H1 (cell line): ENCODE data around the gene SNW1. TPM values are rescaled to one million over a fixed set of nuclear protein-coding genes. Genes with fewer than 3 reads are reported as not detected.

ENCODE experiments used
- CTCF ChIA-PET: fragments of 300-600 bp; sonication (Branson Sonifier 250); formaldehyde crosslinking; loops from one replicate; lab custom pipeline; 2021; ENCODE audit not compliant: partially characterized antibody; lab: Charles Lee
- POLR2A ChIA-PET: fragments of 300-600 bp; sonication (Branson Sonifier 250); formaldehyde crosslinking; loops from one replicate; lab custom pipeline; 2021; ENCODE audit warnings: inconsistent platforms; ENCODE audit not compliant: partially characterized antibody; lab: Charles Lee
- DNase-seq, 2 experiments: peaks; one replicate each; pipeline versions ENCODE4 v3.0.0 to v3.0.0-alpha.2; 2010 to 2022; ENCODE audit warnings: low spot score in 2 of 2, low read depth in 1 of 2, mixed read lengths in 1 of 2
- FAIRE-seq: peaks from 2 replicates; lab custom pipeline; 2011; peaks lifted over from hg19 to GRCh38; lab: Jason Lieb, UNC
- H2AFZ ChIP-seq: 2 replicates; pipeline ENCODE4 v1.8.1; 2012; ENCODE audit warnings: low read length, inconsistent platforms
- H2AK5ac ChIP-seq: 2 replicates; pipeline ENCODE4 v1.6.1; 2013; ENCODE audit warnings: low read depth, low read length
- H2BK120ac ChIP-seq: replicated peaks from 2 replicates; pipeline ENCODE3; 2013; ENCODE audit warnings: low read depth, low read length, inconsistent platforms
- H2BK12ac ChIP-seq: 2 replicates; pipeline ENCODE4 v1.6.1; 2013; ENCODE audit warnings: low read depth, low read length
- H2BK15ac ChIP-seq: 2 replicates; pipeline ENCODE4 v1.6.1; 2013; ENCODE audit warnings: low read length
- H2BK20ac ChIP-seq: 2 replicates; pipeline ENCODE4 v1.6.1; 2013; ENCODE audit warnings: low read length
- H2BK5ac ChIP-seq: 2 replicates; pipeline ENCODE4 v1.6.1; 2013; ENCODE audit warnings: low read depth, low read length
- H3K14ac ChIP-seq: 2 replicates; pipeline ENCODE4 v1.6.1; 2013; ENCODE audit warnings: inconsistent platforms; ENCODE audit not compliant: insufficient read length
- H3K18ac ChIP-seq: 2 replicates; pipeline ENCODE4 v1.6.1; 2013; ENCODE audit warnings: low read length; ENCODE audit errors: extremely low read depth
- H3K23ac ChIP-seq: 2 replicates; pipeline ENCODE4 v1.6.1; 2013; ENCODE audit warnings: inconsistent platforms; ENCODE audit not compliant: insufficient read length
- H3K23me2 ChIP-seq: 2 replicates; pipeline ENCODE4 v1.6.1; 2013; ENCODE audit warnings: low read depth, low read length
- H3K27ac ChIP-seq: 2 replicates; pipeline ENCODE4 v1.6.1; 2011; ENCODE audit warnings: low read depth, low read length, inconsistent platforms
- H3K27me3 ChIP-seq, 4 experiments: replicated peaks in 1 of 4; 1 replicate in 1 of 4; 2 replicates in 3 of 4; pipeline versions ENCODE4 v1.6.1 to v1.8.1; 2011 to 2013; ENCODE audit warnings: low read length in 3 of 4, mild to moderate bottlenecking in 3 of 4, inconsistent platforms in 2 of 4, mixed read lengths in 2 of 4, moderate library complexity in 1 of 4; ENCODE audit not compliant: control insufficient read depth in 3 of 4, insufficient read depth in 3 of 4; ENCODE audit errors: extremely low read depth in 1 of 4
- H3K36me3 ChIP-seq, 4 experiments: 2 replicates each; pipeline versions ENCODE4 v1.6.1 to v1.8.1; 2011 to 2013; ENCODE audit warnings: mild to moderate bottlenecking in 4 of 4, low read length in 3 of 4, moderate library complexity in 2 of 4, control low read depth in 1 of 4, inconsistent platforms in 1 of 4; ENCODE audit not compliant: insufficient read depth in 4 of 4, control insufficient read depth in 2 of 4
- H3K4ac ChIP-seq: replicated peaks from 2 replicates; pipeline ENCODE3; 2013; ENCODE audit warnings: low read length, low read depth, mixed read lengths, inconsistent platforms; ENCODE audit not compliant: insufficient read length
- H3K4me1 ChIP-seq, 4 experiments: replicated peaks in 1 of 4; 1 replicate in 1 of 4; 2 replicates in 3 of 4; pipeline versions ENCODE4 v1.6.1 to v1.8.1; 2011 to 2013; ENCODE audit warnings: low read length in 3 of 4, inconsistent platforms in 2 of 4, mixed read lengths in 1 of 4; ENCODE audit not compliant: insufficient read depth in 4 of 4, control insufficient read depth in 3 of 4
- H3K4me2 ChIP-seq, 2 experiments: 2 replicates each; pipeline versions ENCODE4 v1.6.1 to v1.8.1; 2011 to 2013; ENCODE audit warnings: low read depth in 2 of 2, low read length in 2 of 2, control low read depth in 1 of 2, inconsistent platforms in 1 of 2, mild to moderate bottlenecking in 1 of 2; ENCODE audit not compliant: insufficient read depth in 1 of 2
- H3K4me3 ChIP-seq, 4 experiments: fragments of 200-600, 300-600 bp in 1 of 4; sonication (generic), shearing (Covaris generic), sonication (Bioruptor Twin) in 1 of 4; 2 replicates each; pipeline versions ENCODE4 v1.5.1 to v1.8.1; 2011 to 2016; ENCODE audit warnings: low read length in 4 of 4, low read depth in 3 of 4, control low read depth in 2 of 4, inconsistent platforms in 2 of 4, mild to moderate bottlenecking in 2 of 4, mixed read lengths in 1 of 4, moderate library complexity in 1 of 4; ENCODE audit not compliant: insufficient read depth in 2 of 4; ENCODE audit errors: extremely low read depth in 1 of 4
- H3K56ac ChIP-seq: replicated peaks from 2 replicates; pipeline ENCODE3; 2013; ENCODE audit warnings: low read depth, mild to moderate bottlenecking, mixed read lengths, low read length, inconsistent platforms; ENCODE audit not compliant: insufficient read length
- H3K79me1 ChIP-seq: 2 replicates; pipeline ENCODE4 v1.6.1; 2013; ENCODE audit warnings: low read depth, low read length, control low read depth
- H3K79me2 ChIP-seq, 2 experiments: 2 replicates each; pipeline versions ENCODE4 v1.6.1 to v1.8.1; 2012 to 2013; ENCODE audit warnings: low read length in 2 of 2, mild to moderate bottlenecking in 2 of 2, inconsistent platforms in 1 of 2; ENCODE audit not compliant: insufficient read depth in 2 of 2, control insufficient read depth in 1 of 2
- H3K9ac ChIP-seq, 4 experiments: replicated peaks in 1 of 4; 1 replicate in 1 of 4; 2 replicates in 3 of 4; pipeline versions ENCODE4 v1.6.1 to v1.8.1; 2011 to 2013; ENCODE audit warnings: low read depth in 3 of 4, low read length in 3 of 4, control low read depth in 2 of 4, mild to moderate bottlenecking in 2 of 4, moderate library complexity in 2 of 4, inconsistent platforms in 1 of 4; ENCODE audit errors: extremely low read depth in 1 of 4
- H3K9me3 ChIP-seq, 2 experiments: 2 replicates each; pipeline versions ENCODE4 v1.6.1 to v1.8.1; 2012 to 2013; ENCODE audit warnings: mild to moderate bottlenecking in 2 of 2, moderate library complexity in 2 of 2, control low read depth in 1 of 2, inconsistent platforms in 1 of 2, low read depth in 1 of 2, low read length in 1 of 2, mixed read lengths in 1 of 2; ENCODE audit not compliant: insufficient read depth in 2 of 2
- H4K20me1 ChIP-seq, 2 experiments: replicated peaks in 1 of 2; 2 replicates each; pipeline versions ENCODE3 to v1.8.1; 2011 to 2013; ENCODE audit warnings: inconsistent platforms in 2 of 2, low read length in 2 of 2, mild to moderate bottlenecking in 1 of 2; ENCODE audit not compliant: insufficient read depth in 2 of 2, control insufficient read depth in 1 of 2
- H4K5ac ChIP-seq: 2 replicates; pipeline ENCODE4 v1.6.1; 2013; ENCODE audit warnings: low read length, low read depth, mixed read lengths, inconsistent platforms; ENCODE audit not compliant: insufficient read length
- H4K8ac ChIP-seq: 2 replicates; pipeline ENCODE4 v1.8.0; 2013; ENCODE audit warnings: mild to moderate bottlenecking, moderate library complexity, low read length, inconsistent platforms; ENCODE audit not compliant: insufficient read depth; ENCODE audit errors: extremely low read depth
- H4K91ac ChIP-seq: replicated peaks from 2 replicates; pipeline ENCODE3; 2013; ENCODE audit warnings: low read length, mixed read lengths, inconsistent platforms; ENCODE audit not compliant: insufficient read length
- BCL11A ChIP-seq, 2 experiments: IDR thresholded peaks; one replicate each; pipeline ENCODE4 v1.6.1; 2011; ENCODE audit warnings: low read depth in 2 of 2, low read length in 2 of 2, mild to moderate bottlenecking in 2 of 2
- CREB1 ChIP-seq: IDR thresholded peaks from 2 replicates; pipeline ENCODE4 v1.6.1; 2012; ENCODE audit warnings: inconsistent platforms
- EP300 ChIP-seq, 2 experiments: IDR thresholded peaks; 1 replicate in 1 of 2; 2 replicates in 1 of 2; pipeline ENCODE4 v1.6.1; 2011 to 2012; ENCODE audit warnings: low read depth in 2 of 2, low read length in 2 of 2, mild to moderate bottlenecking in 2 of 2, borderline replicate concordance in 1 of 2, inconsistent platforms in 1 of 2, moderate library complexity in 1 of 2
- GABPA ChIP-seq: IDR thresholded peaks from 2 replicates; pipeline ENCODE4 v1.6.1; 2011; ENCODE audit warnings: mild to moderate bottlenecking, low read length, moderate library complexity, borderline replicate concordance; ENCODE audit not compliant: insufficient read depth
- KDM1A ChIP-seq: fragments of 200-600, 300-600 bp; sonication (generic); IDR thresholded peaks from 2 replicates; pipeline ENCODE4 v1.7.1; 2016; ENCODE audit warnings: mild to moderate bottlenecking, low read length, borderline replicate concordance
- PHF8 ChIP-seq: fragments of 200-600 bp; sonication (generic); conservative IDR thresholded peaks from 2 replicates; pipeline ENCODE4 v1.7.1; 2012; ENCODE audit warnings: low read depth, mild to moderate bottlenecking, inconsistent platforms, low read length, moderate library complexity
- POLR2A ChIP-seq, 2 experiments: IDR thresholded peaks; 1 replicate in 1 of 2; 2 replicates in 1 of 2; pipeline ENCODE4 v1.6.1; 2011; ENCODE audit warnings: low read depth in 2 of 2, low read length in 2 of 2, mild to moderate bottlenecking in 2 of 2; ENCODE audit errors: control extremely low read depth in 1 of 2
- POLR2AphosphoS5 ChIP-seq: IDR thresholded peaks from 2 replicates; pipeline ENCODE4 v1.6.1; 2011; ENCODE audit warnings: low read depth, low read length
- SIRT6 ChIP-seq: IDR thresholded peaks from one replicate; pipeline ENCODE4 v1.7.1; 2012; ENCODE audit warnings: low read length, inconsistent platforms
- TCF12 ChIP-seq: IDR thresholded peaks from 2 replicates; pipeline ENCODE4 v1.6.1; 2011; ENCODE audit warnings: low read depth, mild to moderate bottlenecking, low read length
- TEAD4 ChIP-seq: IDR thresholded peaks from 2 replicates; pipeline ENCODE4 v1.6.1; 2012; ENCODE audit warnings: low read depth, low read length, inconsistent platforms, mixed read lengths
- ZNF274 ChIP-seq: IDR thresholded peaks from 2 replicates; pipeline ENCODE4 v1.7.0; 2012; ENCODE audit warnings: low read length, borderline replicate concordance; ENCODE audit errors: extremely low read depth
- WGBS, 2 experiments: shearing (Covaris generic) in 1 of 2; methylation state at CpG; one replicate each; pipeline versions ENCODE4 v1.1.6 to v1.1.7; 2013 to 2015; ENCODE audit warnings: low lambda C conversion rate in 2 of 2, mixed read lengths in 2 of 2, inconsistent platforms in 1 of 2, low coverage in 1 of 2, missing lambda C conversion rate in 1 of 2; ENCODE audit not compliant: insufficient replicate concordance in 2 of 2, insufficient coverage in 1 of 2, insufficient read length in 1 of 2; ENCODE audit errors: extremely low coverage in 1 of 2, missing lambda C conversion rate in 1 of 2; 5-methylcytosine and 5-hydroxymethylcytosine counted together
- polyA plus RNA-seq, 7 experiments: library from polyadenylated mRNA; depleted of rRNA in 3 of 7; stranded (reverse) in 5 of 7; unstranded in 2 of 7; fragments of >200 nt in 5 of 7; fragments of 200-250 nt in 2 of 7; gene quantifications; 1 replicate in 5 of 7; 2 replicates in 1 of 7; 4 replicates in 1 of 7; pipeline versions ENCODE4 v1.2.1 to v1.2.3, GENCODE V29; 2011 to 2013; ENCODE audit warnings: missing spikeins in 2 of 7, mixed read lengths in 2 of 7
- total RNA-seq: library from RNA; stranded (reverse); fragmentation: NEBNext Ultra II Directional; extraction: Animal tissue kit (Norgen Biotek cat#: 25700); gene quantifications from 2 replicates; pipeline ENCODE4 v1.2.1, GENCODE V29; 2021
- TF ChIP-seq, protein P1 (sequence below): IDR thresholded peaks from 2 replicates; pipeline ENCODE4 v1.6.1; 2012; ENCODE audit warnings: low read length, inconsistent platforms

The SNW1 gene
- total and polyA plus RNA-seq, 2 of the 8 experiments (the other 6 are each of a cell fraction or from before 2014, with no cell fraction given): 13.2 to 79.2 TPM

DNA sequence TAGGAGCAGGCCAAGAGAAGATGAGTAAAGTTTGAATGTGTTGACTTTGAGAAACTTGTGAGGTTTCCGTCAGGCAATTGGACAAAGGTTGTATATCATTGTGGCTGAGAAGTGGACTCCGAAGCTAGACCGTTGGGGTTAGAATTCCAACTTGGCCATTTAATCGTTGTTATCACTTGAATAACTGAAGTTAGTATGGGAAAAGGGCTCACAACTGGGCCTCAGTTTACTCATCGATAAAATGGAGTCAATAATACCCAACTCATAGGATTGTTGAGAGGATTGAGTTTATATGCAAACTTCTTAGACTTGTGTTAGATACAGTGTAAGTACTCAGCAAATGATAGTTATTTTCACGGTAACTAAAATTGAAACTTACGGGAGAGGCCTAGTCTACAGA is 52.2 kb downstream of the SNW1 start:
- H3K23me2 ChIP-seq: peaks cover 8% of the 10 kb centered on the region
- 23% methylated on average over 7 of the region's 7 CpGs; no CpG with 5 or more reads in 1 of the 2 experiments for WGBS, 2 experiments
- ChIA-PET POLR2A (interaction anchor here (0.5 to 2.3 kb wide), 5 partner anchors 10 to 252 kb away, joined by 3 to 15 read pairs (median 7); partner anchors contain the start of genes SNW1 and VIPAS39), CTCF (interaction anchor here (0.9 to 1.4 kb wide), 4 partner anchors 53 to 249 kb away, joined by 3 to 6 read pairs (median 4); no protein-coding TSS in a partner anchor)
- no peak overlapping the region for H2BK15ac ChIP-seq
- H2BK20ac ChIP-seq: no peak overlapping the region
- no peak overlapping the region for H3K14ac ChIP-seq
- H3K4ac ChIP-seq: no peak overlapping the region
- peak overlapping the region; percentile 68 to 98 (median 94) for H3K4me3 ChIP-seq
- H4K20me1 ChIP-seq: peaks cover 6 to 14% of the 10 kb centered on the region in 2 experiments
- H3K27ac ChIP-seq: no peak overlapping the region
- H2AK5ac ChIP-seq: no peak overlapping the region
- H2BK5ac ChIP-seq: no peak overlapping the region
- no peak overlapping the region for H3K18ac ChIP-seq
- H3K56ac ChIP-seq: peak overlapping the region; percentile 2
- FAIRE-seq: no peak
- H2BK12ac ChIP-seq: no peak overlapping the region
- no peak overlapping the region for H3K23ac ChIP-seq
- H4K5ac ChIP-seq: no peak overlapping the region
- H2AFZ ChIP-seq: no peak overlapping the region
- peak overlapping the region; percentile 88 to 98 (median 94) for H3K9ac ChIP-seq
- no peak for DNase-seq
- no peaks in the 10 kb centered on the region for H3K27me3 ChIP-seq
- H3K4me2 ChIP-seq: peak overlapping the region; percentile 75
- peaks cover 4% of the 10 kb centered on the region; the same call in 1 of the 2 replicates for H3K79me1 ChIP-seq
- H3K4me1 ChIP-seq: peaks cover 0 to 2% (median 1%) of the 10 kb centered on the region in 4 experiments; a peak in 2 of 7 replicates
- peaks cover 8 to 41% (median 29%) of the 10 kb centered on the region in 4 experiments for H3K36me3 ChIP-seq
- peaks cover 36 to 83% of the 10 kb centered on the region in 2 experiments for H3K79me2 ChIP-seq
- H4K8ac ChIP-seq: no peak overlapping the region
- H3K9me3 ChIP-seq: no peaks in the 10 kb centered on the region
- no peak overlapping the region for H2BK120ac ChIP-seq
- H4K91ac ChIP-seq: no peak overlapping the region
- no peak for TF ChIP-seq ZNF274
- TF ChIP-seq KDM1A: no peak
- no peak for TF ChIP-seq CREB1
- TF ChIP-seq, protein P1, sequence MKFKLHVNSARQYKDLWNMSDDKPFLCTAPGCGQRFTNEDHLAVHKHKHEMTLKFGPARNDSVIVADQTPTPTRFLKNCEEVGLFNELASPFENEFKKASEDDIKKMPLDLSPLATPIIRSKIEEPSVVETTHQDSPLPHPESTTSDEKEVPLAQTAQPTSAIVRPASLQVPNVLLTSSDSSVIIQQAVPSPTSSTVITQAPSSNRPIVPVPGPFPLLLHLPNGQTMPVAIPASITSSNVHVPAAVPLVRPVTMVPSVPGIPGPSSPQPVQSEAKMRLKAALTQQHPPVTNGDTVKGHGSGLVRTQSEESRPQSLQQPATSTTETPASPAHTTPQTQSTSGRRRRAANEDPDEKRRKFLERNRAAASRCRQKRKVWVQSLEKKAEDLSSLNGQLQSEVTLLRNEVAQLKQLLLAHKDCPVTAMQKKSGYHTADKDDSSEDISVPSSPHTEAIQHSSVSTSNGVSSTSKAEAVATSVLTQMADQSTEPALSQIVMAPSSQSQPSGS: no peak
- TF ChIP-seq EP300 (IDR thresholded peaks at IDR 0.05; ENCODE audit: borderline replicate concordance in 1 of 2, low read depth in 2 of 2, low read length in 2 of 2): no peak
- no peak for TF ChIP-seq POLR2A (IDR thresholded peaks at IDR 0.05; ENCODE audit: control extremely low read depth in 1 of 2, low read depth in 2 of 2, low read length in 2 of 2)
- no peak for TF ChIP-seq TCF12
- no peak for TF ChIP-seq POLR2AphosphoS5
- TF ChIP-seq GABPA: no peak
- TF ChIP-seq SIRT6: no peak
- TF ChIP-seq PHF8: no peak
- no peak for TF ChIP-seq BCL11A (IDR thresholded peaks at IDR 0.05; ENCODE audit: low read depth in 2 of 2, low read length in 2 of 2)
- no peak for TF ChIP-seq TEAD4
